GM18498 (cell line): ENCODE data around the gene FCN1.

Experiments used
- ATAC-seq: cut with Tn5 transposase; IDR thresholded peaks from one replicate; pipeline ENCODE4 v1.9.1; 2021; ENCODE audit warnings: mild to moderate bottlenecking, moderate library complexity; ENCODE audit not compliant: unreplicated experiment

Gene FCN1

DNA sequence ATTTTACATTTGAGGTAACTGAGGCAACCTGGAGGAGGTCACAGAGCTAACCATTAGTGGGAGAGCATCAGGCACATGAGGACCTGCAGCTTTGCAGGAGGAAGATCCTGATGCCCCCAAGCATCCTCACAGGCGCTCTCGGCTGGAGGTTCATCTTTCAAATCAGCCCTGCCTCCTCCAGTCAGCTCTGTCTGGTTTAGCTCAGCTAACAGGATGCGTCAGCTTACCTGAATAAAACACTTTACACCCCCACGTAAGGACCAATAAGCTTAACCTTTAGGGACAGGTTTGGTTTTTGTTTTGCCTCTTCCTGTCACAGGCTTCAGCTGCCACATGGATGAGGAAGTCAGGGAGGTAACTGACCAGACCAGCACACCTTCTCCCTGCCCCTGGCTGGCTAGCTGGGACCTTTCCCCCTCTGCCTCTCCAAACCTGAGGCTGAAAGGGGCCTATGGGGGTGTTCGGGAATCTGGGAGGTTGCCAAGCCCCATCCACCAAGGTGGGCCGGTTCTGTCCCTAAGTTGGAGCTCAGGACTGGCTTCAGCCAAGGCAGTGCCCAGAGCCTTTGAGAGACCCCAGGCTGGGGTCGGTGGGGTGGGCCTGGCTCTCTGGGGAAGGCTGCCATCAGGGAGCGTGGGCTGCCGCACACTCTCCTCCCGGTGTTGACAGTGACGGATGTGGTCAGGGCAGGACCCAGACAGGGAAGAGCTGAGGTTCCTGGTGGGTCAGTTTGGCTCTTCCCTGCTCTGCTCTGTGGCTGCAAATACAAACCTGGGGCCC, 20.0 kb upstream of the FCN1 start:
- ATAC-seq: no peak

DNA sequence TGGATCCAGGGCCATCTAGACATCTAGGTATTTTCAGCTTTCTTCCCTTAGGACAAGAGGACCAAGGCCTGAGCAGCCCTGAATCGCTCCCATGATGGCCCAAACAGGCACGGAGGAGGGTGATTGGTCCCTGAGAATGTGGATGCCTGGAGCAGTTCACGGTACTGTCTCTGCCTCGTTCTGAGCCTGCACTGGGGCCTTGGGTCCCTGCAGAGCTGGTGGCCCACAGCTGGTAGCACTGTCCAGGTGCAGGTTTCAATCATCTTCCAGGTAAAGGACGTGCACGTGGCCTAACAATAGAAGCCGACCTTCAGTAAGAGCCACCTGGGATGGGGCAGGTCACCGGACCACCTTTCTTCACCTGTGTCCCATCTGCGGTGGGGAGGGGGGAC, 19.4 kb upstream of the FCN1 start:
- ATAC-seq: peak; percentile 27

DNA sequence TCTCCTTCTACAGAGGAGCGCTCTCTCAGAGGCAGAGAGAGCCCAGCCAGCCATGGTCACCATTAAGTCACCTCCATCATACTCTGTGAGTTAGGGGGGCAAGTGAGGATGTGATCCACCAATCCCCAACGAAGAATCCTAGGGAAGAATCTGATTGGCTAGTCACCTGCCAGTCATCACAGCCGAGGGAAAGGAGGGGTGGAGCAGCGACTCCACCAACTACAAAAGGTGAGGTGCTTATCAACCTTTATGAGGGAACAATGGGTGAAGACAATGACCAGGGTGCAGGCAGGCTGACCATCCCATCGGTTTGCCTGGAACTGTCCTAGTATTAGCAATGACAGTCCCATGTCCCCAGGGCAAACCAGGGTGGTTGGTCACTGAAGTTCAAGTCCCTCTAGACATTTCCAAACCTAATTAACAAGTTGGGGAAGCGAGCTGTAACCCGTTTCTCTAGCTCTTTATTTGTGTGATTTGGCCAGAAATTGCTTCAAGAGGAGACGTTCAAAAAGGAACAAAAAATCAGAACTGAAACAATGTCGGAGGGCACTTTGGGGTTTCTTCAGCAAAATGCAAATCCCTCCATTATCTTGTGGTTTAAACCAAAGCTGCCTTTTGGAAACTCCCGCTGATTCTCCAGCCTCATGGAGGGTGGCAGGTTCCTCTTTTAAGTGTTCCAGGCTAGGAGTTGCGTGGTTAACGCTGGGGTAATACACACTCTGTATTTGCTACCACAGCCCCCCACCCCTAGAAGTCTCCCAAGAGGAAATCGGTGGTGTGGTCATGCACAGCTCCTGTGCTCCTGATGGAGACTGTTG, 18.8 kb upstream of the FCN1 start:
- peak; percentile 51 for ATAC-seq

DNA sequence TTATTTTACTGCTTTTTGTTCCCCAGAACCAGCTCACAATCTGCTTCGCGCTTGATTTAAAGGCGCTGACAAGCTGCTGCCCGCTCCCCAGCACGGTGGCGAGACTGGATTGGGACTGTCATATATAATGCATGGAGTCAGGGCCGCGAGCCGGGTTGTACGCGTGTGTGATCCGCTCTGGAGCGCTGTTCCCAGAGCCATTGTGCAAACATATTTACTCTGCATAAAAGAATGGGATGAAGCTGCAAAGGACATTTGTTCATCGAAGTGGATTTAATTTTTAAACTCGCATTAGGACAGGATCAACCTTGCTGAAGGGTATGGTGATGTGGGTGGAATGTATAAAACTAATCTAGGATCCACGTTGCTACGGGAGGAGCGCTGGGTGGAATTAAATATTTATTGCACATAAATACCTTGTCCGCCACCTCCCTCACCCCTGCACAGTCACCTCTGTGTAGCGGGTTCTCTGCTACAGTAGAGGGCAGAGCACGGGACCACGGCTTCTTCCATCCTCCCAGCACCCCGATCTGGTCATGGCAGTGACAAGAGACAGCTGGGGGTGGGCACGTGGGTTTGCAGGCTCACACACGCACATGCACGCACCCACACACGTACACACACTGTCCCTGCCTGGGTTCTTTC, 18.1 kb upstream of the FCN1 start:
- no peak for ATAC-seq

DNA sequence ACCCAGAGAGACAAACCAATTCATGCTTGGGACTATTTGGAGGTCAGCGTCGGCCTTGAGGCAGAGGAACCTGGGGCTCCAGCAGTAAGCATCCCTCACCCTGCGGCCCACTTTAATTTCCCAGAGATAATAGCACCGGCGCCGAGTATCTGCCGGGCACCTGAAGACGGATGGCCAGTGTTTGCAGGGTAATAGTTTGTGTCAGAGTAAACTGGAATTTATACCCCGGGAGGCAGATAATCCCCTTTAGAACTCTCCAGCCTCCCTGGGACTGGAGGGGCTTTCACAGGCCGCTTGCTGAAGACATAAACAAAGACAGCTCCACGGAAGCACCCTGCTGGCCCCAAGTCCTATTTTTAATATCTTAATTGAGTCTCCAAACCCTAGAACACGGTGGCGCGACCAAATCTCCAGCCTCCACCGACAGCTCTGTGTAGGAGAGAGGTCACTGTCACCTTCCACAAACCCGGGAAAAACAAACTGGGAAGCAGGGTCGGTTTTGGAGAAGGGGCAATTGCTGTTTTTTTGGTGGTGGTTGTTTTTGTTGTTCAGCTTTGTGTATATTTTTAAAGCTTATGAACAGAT, 17.4 kb upstream of the FCN1 start:
- ATAC-seq: no peak

DNA sequence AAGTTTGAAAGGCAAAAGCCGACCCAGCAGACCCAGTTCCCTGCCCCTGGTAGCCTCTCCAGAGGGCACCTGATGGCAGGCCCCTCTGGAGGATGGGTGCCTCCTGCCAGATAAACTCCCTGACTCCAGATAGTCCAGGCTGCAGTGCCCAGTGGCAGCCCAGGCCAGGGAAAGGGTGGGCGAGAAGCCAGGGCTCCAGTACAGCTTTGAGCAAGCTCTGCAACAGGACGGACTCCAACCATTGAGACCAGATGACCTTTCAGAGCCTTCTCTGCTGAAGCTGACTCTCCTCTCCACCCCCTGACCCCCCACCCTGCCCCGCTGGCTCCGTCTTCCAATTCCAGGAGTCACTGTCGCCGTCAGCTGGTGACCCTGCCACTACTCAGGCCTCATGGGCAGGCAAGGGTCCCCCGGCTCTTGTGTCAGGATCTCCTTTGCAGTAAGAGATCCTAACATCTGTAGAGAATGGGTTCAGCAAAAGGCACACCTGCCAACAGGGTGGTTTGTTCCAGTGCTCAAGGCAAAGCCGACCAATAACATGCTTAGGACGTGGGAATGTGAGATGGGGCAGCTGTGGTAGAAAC, 15.5 kb upstream of the FCN1 start:
- ATAC-seq: no peak

DNA sequence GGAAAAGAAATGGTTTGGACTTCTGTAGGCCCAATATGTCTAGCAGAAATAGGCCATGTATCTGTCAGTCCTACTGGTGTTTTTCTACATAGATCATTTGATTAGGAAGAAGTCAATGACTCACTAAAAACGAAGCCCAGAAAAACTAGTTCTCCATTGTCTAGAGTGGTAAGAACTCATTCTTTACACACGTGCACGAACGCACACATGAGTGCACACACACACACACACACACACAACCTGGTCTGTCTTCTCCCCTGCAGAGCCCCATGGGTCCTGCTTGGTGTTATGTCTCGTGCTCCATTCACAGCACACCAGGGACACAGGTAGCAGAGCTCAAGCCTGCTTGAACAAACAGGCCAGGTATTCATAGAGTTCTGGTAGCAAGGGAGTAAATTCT, 14.9 kb upstream of the FCN1 start:
- no peak for ATAC-seq

DNA sequence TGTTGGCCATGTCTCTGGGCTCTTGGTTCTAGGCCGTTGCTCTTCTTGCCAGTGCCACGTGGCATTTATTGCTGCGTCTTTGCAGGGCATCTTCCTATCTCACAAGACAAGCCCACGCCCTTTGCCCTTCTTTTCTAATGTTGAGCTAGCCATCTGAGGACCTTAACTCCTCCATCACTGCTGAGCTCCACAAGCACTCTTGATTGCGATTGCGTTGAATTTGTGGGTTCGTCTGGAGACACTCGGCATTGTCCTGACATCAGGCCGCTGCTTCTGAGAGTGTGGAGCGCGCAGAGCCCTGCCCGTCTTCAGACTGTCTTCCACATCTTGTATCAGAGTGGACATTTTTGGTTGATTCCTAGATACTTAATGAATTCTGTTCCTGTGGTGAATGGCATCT, 14.5 kb upstream of the FCN1 start:
- ATAC-seq: no peak

DNA sequence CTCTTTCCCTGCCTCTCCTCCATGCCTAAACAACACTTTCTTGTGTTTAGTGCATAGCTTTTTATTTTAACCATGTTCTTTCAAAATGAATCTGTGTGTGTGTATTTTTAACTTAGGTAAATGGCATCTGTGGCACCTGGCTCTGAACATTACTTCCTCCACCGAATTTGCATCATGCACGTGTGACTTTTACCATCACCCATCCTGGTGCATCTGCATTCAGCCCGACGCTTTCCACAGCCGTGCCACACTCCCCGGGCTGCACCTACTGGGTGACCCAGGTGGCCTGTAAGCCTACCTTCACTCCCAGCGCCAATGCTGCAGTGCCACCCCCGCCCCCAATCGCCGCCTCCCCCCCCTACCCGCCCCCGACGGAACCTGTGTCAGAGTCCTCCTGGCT, 12.7 kb upstream of the FCN1 start:
- peak; percentile 75 for ATAC-seq

DNA sequence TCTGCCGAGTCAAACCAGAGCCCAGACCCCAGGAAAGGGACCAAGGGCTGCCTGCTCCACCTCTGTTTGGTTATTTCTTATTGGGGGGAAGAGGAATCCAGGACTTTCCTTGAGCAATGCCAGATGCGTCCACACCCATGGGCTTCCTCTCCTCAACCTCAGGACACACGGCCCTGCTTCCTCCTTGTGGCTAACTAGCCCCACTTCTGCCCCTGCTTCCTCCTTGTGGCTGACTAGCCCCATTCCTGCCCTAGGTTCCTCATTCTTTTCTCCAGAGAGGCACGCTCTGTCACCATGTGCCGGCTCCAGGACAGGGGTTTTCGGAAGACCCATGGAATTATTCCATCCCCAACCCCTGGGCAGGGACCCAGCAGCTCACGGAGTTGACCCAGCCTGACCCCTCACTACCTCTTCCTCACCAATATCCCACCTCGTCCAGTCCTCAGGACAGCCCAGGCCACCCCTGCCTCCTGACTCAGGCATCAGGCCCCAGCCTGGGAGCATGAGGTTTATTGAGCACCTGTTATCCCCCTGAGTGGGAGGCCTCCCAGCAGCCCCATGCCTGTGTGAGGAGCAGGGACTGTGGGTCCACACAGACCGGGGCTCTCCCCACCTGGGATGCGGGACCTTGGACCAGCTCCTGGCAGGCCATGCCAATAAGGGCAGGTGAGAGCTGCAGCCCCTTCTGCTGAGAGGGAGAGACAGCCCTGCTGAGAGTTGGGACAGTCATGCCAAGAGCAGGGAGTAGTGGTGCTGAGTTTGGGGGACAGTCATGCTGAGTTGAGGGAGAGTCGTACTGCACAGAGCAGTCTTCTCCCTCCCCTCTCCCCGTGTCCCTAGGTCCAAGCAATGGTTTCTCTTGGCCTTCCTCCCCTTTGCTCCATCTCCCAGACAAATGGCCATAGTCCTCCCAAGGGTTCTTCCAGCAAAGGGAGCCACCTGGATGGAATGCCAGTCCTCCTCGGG, 11.8 kb upstream of the FCN1 start:
- no peak for ATAC-seq

DNA sequence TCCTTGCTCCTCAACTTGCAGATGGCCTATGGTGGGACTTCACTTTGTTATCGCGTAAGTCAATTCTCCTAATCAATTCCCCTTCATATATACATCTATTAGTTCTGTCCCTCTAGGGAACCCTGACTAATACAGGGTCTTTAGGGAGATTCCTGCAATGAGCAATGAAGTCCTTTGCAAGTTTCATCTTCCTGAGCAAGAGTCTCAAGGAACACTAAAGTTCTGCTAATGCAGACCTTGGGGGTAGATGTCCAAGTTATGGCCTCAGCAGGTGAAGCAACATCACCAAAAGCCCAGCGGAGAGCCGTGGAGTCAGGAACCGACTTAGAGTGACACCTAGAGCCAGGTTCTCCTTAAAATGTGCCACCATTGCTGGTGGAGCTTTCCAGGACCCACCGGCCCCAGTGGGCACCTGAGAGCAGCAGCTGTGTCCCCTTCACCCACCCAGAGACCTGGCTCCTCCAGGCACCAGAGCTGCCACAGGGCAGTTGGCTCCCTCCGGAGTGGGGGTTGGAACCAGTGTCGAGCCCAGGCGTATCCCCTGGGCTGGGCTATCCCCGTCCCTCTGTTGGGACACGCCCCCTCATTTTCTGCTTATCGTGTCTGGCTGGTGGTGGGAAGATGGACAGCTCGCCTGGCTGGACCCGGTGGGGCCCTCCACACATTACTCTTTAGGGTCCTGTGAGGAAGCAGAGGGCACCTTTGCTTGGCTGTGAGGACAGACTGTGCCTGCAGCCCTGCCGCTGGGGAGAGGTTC, 10.9 kb upstream of the FCN1 start:
- ATAC-seq: no peak

DNA sequence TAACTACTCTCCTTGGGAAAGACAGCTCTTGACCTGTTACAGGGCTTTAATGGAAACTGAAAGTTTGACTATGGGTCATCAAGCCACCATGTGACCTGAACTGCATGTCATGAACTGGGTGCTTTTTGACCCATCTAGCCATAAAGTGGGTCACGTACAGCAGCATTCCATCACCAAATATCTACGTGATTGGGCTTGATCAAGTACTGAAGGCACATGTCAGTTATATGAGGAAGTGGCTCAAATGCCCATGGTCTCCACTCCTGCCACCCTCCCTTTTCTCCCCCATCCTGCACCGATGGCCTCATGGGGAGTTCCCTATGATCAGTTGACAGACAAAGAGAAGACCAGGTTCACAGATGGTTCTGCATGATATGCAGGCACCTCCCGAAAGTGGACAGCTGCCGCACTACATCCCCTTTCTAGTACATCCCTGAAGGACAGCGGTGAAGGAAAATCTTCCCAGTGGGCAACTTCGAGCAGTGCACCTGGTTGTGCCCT, 7.3 kb upstream of the FCN1 start:
- ATAC-seq: no peak

DNA sequence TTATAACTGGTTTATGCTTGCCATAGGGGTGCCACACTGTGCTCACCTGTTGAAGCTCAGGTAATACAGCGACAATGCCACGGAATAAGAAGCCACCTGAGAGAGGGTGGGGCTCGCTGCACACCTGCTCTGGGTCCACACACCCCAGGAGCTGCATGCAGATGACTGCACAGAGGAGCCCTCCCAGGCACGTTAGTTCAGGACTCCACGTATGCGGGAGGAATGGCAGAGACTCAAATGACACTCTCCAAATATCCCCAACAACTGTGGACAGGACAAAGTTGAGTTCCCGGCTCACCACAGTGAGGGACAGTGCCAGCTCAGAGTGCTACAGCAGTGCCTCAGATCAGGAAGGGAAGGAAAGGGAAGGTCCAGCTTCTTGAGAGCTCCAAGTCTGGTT, 5.8 kb upstream of the FCN1 start:
- ATAC-seq: no peak

DNA sequence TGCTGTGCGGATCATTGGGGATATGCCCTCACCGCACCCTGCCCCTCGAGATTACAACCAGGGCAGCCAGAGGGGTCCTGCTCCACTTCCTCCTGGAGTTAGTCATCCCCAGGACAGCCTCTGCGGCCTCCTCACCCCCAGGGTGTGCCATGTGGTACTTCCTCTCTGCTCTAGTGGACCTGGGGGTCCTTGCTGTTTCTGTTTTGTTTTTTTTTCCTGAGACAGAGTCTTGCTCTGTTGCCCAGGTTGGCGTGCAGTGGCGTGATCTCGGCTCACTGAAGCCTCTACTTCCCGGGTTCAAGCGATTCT, 5.2 kb upstream of the FCN1 start:
- ATAC-seq: no peak

DNA sequence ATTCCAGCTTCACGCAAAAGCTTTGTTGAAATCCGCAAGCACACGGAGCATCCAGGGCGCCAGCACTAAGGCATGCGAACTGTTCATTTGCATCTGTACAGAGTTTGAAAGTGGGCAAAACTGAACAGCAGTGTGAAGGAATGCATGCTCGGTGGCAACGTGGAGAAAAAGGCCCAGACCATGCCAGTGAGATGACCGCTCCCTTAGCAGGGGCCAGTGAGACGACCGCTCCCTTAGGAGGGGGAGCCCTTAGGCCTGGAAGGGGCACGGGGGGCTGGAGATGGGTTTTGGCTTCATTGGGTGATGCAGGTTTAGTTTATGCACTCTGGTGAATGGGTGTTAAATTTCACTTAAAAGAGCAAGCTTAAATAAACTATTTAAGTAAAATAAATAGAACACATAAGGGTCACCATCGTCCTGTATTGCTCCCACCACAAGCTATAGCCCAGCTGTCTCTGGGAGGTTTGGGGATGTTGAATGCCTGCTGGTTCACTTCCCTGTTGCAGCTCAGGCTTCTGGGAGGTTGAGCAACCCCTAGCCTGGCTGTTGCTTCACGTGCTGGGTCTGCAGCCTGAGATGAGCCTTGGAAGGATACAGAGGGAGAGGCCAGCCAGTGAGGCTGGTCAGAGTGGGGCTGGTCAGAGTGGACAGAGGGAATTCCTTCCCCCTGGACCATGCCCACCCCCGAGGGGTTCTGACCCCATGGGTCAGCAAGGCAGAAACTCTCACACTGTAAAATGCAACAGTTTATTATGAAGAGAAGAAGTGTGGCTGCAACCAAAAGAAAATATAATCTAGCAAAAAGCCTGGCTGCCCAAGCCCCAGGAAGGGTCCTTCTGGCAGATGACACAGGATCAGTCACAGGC, 4.6 kb upstream of the FCN1 start:
- no peak for ATAC-seq

DNA sequence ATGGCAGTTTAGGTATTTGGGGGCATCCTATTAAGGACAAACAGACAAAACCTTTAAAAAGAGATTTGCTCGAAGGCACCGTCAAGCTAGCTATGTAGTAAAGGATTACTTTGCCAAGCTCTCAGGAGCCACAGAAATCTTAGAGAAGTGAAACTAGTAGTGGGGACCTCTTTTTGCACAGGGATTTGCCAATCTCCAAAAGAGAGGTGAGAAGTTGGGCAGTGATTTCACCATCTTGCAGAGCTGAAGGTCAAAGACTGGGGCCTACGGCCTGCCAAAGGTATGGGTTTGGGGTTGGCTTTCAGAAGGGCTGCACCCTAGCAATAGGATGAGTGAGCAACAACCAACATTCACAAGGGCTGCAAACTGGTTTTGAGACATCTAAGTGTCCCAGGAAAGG, 1.6 kb upstream of the FCN1 start:
- no peak for ATAC-seq

DNA sequence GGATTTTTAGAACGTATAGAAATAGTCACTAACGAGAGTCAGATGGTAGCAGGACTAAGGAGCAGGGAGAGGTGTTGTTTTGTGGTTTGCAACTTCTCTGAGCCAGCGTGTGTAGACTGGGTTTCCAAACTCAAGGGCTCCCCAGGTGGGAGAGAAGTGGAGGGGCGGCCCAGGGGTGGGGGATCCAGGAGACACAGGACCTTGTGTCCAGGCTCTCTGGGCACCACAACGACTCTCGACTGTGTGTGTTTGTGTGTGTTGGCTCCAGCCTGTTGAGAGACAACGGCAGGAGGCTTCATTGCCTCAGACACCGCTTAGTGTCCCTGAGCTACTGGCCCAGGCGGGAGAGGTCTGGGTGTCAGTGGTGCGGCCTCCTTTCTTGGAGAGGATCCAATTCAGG, 934 bp upstream of the FCN1 start:
- no peak for ATAC-seq

DNA sequence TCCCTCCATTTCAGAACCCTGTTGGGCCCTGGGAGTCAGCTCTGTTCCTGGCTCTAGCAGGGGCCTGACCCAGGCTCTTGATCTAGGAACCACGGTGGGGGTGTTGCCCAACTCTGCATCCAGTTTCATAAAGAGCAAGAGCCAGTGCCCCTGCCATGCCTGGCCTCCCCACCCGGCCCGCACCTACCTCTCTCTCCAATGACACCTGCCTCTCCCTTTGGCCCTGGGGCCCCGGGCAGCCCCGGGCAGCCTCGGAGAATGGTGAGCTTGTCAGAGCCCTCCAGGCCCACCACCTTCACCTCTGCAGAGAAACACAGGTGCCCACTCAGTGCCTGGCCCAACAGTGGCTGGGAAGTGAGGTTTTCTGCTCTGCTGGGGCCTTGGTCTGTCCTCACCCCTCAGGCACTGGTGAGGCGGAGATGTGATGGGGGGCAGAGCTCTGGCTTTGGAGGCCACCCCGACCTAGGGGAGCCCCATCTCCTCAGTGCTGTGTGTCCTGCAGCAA, 1.5 kb downstream of the FCN1 start:
- no peak for ATAC-seq
